ENCODE results near the gene MAPRE3. TPM values are rescaled to one million over a fixed set of nuclear protein-coding genes. Genes with fewer than 3 reads are reported as not detected.

Gene MAPRE3
- total RNA-seq, 1 donor from 2014 or later, result 16.3 TPM

DNA sequence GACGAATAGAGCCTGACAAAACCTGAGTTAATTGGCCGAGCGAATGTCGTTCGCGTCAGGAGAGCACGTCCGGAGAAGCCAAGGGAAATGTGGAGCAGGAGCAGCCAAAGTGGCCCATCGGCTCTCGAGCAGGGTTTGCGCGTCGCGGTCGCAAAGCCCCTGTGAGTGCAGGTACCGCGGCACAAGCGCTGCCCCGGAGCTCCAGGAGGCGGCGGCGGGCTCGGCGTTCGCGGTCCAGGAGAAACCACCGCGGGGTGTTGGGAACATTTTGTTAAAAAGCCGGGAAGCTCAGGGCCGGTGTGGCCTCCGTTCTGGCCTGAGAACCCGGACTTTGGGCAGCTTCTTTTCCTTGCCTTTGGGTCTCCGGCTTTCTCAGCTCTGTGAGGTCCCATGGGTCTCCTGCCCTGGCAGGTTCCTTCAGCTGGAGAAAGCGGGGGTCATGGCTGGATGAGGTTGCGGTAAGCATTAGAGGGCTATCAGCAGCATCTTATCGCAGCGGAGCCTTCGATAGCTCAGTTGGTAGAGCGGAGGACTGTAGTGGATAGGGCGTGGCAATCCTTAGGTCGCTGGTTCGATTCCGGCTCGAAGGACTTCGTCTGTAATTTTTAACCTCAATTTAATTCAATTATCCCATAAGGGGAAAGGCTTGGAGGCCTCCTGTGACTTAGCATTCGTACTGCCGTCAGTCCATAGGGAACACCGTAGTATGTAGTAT, 80.0 kb downstream of the MAPRE3 start:
- peak overlapping the region; percentile 99 for H3K4me3 Mint-ChIP-seq
- TF ChIP-seq, protein P1, sequence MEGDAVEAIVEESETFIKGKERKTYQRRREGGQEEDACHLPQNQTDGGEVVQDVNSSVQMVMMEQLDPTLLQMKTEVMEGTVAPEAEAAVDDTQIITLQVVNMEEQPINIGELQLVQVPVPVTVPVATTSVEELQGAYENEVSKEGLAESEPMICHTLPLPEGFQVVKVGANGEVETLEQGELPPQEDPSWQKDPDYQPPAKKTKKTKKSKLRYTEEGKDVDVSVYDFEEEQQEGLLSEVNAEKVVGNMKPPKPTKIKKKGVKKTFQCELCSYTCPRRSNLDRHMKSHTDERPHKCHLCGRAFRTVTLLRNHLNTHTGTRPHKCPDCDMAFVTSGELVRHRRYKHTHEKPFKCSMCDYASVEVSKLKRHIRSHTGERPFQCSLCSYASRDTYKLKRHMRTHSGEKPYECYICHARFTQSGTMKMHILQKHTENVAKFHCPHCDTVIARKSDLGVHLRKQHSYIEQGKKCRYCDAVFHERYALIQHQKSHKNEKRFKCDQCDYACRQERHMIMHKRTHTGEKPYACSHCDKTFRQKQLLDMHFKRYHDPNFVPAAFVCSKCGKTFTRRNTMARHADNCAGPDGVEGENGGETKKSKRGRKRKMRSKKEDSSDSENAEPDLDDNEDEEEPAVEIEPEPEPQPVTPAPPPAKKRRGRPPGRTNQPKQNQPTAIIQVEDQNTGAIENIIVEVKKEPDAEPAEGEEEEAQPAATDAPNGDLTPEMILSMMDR (conservative IDR thresholded peaks at IDR 0.05), result peak; percentile 61

DNA sequence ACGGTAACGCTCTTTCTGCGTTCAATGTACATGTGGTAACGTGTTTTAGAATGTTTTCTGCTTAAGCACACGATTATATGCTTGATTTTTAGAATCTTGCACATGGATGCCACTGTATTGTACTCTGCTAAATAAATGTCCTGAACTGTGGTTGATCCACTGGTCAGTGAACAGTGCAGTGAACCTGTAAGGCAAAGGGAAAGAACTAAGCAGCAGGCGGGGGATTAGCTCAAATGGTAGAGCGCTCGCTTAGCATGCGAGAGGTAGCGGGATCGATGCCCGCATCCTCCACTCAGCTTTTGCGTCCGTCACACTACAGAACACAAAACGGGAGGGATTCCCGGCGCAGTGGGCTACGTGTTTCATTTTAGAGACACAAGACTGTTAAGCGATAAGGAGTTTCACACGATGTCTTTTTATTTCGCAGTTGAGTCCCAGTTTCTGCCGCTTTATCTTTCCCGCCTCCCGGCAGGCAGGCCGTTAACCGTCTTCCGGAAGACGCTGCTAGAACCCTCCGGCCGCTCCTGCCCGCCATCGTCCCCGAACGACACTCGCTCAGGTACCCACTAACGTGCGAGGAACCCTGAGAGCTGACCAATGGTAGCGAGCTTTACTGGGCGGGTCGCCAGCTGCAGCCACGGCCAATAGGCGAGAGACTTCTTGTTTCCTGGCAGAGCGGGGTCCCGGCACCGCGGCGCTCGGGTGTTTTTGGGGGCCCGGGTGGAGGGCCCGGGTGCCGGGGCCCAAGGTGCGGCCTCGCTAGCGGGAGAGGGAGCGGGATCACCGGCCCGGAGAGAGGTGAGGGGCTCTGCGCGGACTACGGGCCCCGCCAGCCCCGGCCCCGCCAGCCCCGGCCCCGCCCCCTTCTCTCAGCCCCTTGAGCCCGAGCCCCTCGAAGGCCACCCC, 80.8 kb downstream of the MAPRE3 start, which contains the start of gene AGBL5:
Gene AGBL5 (plus strand): TSS at position 673 of the 906 bp plus-strand sequence. CDS start 1,291 bp downstream, outside the sequence.
- H3K27ac Mint-ChIP-seq (ENCODE audit: unreplicated experiment), result peak within 1 kb of the TSS; percentile 98
- peaks cover 5% of the 10 kb centered on the region for H3K9me3 Mint-ChIP-seq
- TF ChIP-seq, protein P1 (conservative IDR thresholded peaks at IDR 0.05), result no peak
- DNase-seq (ENCODE audit: low read depth, low spot score), result peak; percentile 93
- peaks cover 15% of the 10 kb centered on the region for H3K36me3 Mint-ChIP-seq (ENCODE audit: low read depth)
- peaks cover 22% of the 10 kb centered on the region for H3K27me3 Mint-ChIP-seq (ENCODE audit: low read depth)
- H3K4me3 Mint-ChIP-seq, result peak within 1 kb of the TSS; percentile 99
- H3K4me1 Mint-ChIP-seq, result peaks cover 32% of the 10 kb centered on the region

More for the DNA sequence above, 80.0 kb downstream of the MAPRE3 start:
- DNase-seq (ENCODE audit: low read depth, low spot score), result peak; percentile 92
- Mint-ChIP-seq H3K9me3 (peaks cover 5% of the 10 kb centered on the region), H3K27ac (ENCODE audit: unreplicated experiment) (peak overlapping the region; percentile 98), H3K4me1 (peaks cover 32% of the 10 kb centered on the region), H3K27me3 (ENCODE audit: low read depth) (peaks cover 22% of the 10 kb centered on the region), H3K36me3 (ENCODE audit: low read depth) (peaks cover 15% of the 10 kb centered on the region)

DNA sequence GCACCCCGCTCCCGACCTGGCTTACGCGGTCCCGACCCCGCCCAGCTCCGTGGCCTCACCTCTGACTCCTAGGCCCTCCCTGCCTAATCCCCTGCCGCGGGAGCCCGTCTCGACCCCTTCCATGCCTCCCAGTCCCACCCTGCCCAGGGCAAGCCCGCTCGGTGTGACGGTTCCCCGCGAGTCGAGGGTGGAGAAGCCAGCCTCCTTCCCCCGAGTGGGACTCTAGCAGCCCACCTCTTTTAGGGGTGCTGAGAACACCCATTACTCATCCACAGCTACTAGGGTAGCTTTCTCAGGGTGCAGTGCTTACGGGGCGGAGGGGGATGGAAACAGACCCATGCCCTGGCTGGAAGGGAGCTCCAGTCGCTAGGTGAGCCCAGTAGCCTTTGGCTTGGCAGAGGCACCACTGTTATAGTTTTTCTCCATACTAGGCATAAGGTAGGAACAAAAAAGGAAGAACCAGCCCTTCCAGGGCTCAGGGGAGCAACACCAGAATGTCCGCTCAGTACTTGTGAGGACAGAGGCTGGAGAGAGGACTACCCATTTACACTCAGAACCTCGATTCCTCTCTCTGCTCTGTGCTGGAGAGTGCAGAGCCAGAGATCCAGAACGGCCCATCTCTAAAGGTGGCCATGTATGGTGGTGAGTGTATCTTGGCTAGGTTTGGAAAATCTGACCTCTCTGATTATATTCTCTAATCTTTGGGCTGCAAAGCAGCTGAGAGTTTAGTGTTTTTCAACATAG, 81.6 kb downstream of the MAPRE3 start:
- TF ChIP-seq, protein P1 (conservative IDR thresholded peaks at IDR 0.05), result no peak
- H3K27ac Mint-ChIP-seq (ENCODE audit: unreplicated experiment), result no peak overlapping the region
- H3K36me3 Mint-ChIP-seq (ENCODE audit: low read depth), result peaks cover 18% of the 10 kb centered on the region
- H3K4me3 Mint-ChIP-seq, result peak overlapping the region; percentile 92
- H3K4me1 Mint-ChIP-seq, result peaks cover 32% of the 10 kb centered on the region
- DNase-seq (ENCODE audit: low read depth, low spot score), result peak; percentile 38
- peaks cover 5% of the 10 kb centered on the region for H3K9me3 Mint-ChIP-seq
- peaks cover 22% of the 10 kb centered on the region for H3K27me3 Mint-ChIP-seq (ENCODE audit: low read depth)

DNA sequence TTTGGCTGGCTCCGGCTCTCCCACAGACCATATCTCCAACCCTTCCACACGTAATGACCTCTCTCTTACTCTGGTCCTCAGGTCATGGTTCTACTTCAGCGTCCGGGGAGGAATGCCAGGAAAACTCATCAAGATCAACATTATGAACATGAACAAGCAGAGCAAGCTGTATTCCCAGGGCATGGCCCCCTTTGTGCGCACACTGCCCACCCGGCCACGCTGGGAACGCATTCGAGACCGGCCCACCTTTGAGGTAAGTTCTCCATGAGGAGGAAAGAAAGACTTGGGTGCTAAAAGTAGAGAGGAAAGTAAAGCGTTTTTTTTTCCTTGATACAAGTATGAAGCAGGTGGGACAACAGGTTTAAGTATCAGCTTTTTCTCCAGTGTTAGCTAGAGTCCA, 82.9 kb downstream of the MAPRE3 start:
- no peak overlapping the region for H3K27ac Mint-ChIP-seq (ENCODE audit: unreplicated experiment)
- TF ChIP-seq, protein P1 (conservative IDR thresholded peaks at IDR 0.05), result no peak
- H3K27me3 Mint-ChIP-seq (ENCODE audit: low read depth), result peaks cover 18% of the 10 kb centered on the region
- H3K4me3 Mint-ChIP-seq, result peak overlapping the region; percentile 92
- DNase-seq (ENCODE audit: low read depth, low spot score), result no peak
- peaks cover 18% of the 10 kb centered on the region for H3K36me3 Mint-ChIP-seq (ENCODE audit: low read depth)
- peaks cover 5% of the 10 kb centered on the region for H3K9me3 Mint-ChIP-seq
- peaks cover 28% of the 10 kb centered on the region for H3K4me1 Mint-ChIP-seq

DNA sequence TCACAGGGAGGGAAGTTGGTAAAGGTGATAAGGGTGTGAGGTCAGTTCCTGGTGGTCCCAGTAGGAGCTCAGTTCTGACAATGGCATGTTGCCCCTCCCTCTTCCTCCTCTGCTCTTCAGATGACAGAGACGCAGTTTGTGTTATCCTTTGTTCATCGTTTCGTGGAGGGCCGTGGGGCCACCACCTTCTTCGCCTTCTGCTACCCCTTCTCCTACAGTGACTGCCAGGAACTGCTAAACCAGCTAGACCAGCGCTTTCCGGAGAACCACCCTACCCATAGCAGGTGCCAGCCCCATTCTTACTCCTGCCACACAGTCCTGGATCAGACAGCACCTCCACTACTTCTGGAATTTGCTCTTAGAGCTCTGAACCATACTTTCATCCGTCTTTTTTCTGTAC, 83.3 kb downstream of the MAPRE3 start:
- TF ChIP-seq, protein P1 (conservative IDR thresholded peaks at IDR 0.05), result no peak
- DNase-seq (ENCODE audit: low read depth, low spot score), result no peak
- no peak overlapping the region for H3K27ac Mint-ChIP-seq (ENCODE audit: unreplicated experiment)
- peaks cover 18% of the 10 kb centered on the region for H3K27me3 Mint-ChIP-seq (ENCODE audit: low read depth)
- peaks cover 28% of the 10 kb centered on the region for H3K4me1 Mint-ChIP-seq
- peaks cover 18% of the 10 kb centered on the region for H3K36me3 Mint-ChIP-seq (ENCODE audit: low read depth)
- H3K9me3 Mint-ChIP-seq, result peaks cover 5% of the 10 kb centered on the region
- H3K4me3 Mint-ChIP-seq, result peak overlapping the region; percentile 92
